ENCODE measurements around the gene NPPC. TPM values are rescaled to one million over a fixed set of nuclear protein-coding genes. Genes with fewer than 3 reads are reported as not detected.

Gene NPPC
- total RNA-seq, 1 donor from 2014 or later = not detected

- no peak for TF ChIP-seq CTCF (IDR thresholded peaks at IDR 0.05; ENCODE audit: insufficient read depth, low read length, severe bottlenecking)
- Histone ChIP-seq H3K4me3 (ENCODE audit: low read depth, low read length) (no peak overlapping the region), H3K36me3 (ENCODE audit: control insufficient read depth, insufficient read depth, low read length) (no peaks in the 10 kb centered on the region), H3K27me3 (ENCODE audit: control insufficient read depth, insufficient read depth, low read length) (peaks cover 3% of the 10 kb centered on the region)
- FAIRE-seq = no peak
- no peak for DNase-seq (ENCODE audit: low read depth)
Observed at GRCh38 chr2:231933916-231934401, 7.8 kb upstream of the NPPC start.

GRCh38 chr2:231932985-231933915 is 7.1 kb upstream of the NPPC start:
- Histone ChIP-seq H3K36me3 (ENCODE audit: control insufficient read depth, insufficient read depth, low read length) (no peaks in the 10 kb centered on the region), H3K4me3 (ENCODE audit: low read depth, low read length) (no peak overlapping the region), H3K27me3 (ENCODE audit: control insufficient read depth, insufficient read depth, low read length) (peaks cover 3% of the 10 kb centered on the region)
- DNase-seq (ENCODE audit: low read depth) (peak; percentile 10), FAIRE-seq (no peak)
- no peak for TF ChIP-seq CTCF (IDR thresholded peaks at IDR 0.05; ENCODE audit: insufficient read depth, low read length, severe bottlenecking)

- Histone ChIP-seq H3K27me3 (ENCODE audit: control insufficient read depth, insufficient read depth, low read length) (peaks cover 9% of the 10 kb centered on the region), H3K4me3 (ENCODE audit: low read depth, low read length) (no peak overlapping the region), H3K36me3 (ENCODE audit: control insufficient read depth, insufficient read depth, low read length) (no peaks in the 10 kb centered on the region)
- DNase-seq (ENCODE audit: low read depth) (no peak), FAIRE-seq (no peak)
- no peak for TF ChIP-seq CTCF (IDR thresholded peaks at IDR 0.05; ENCODE audit: insufficient read depth, low read length, severe bottlenecking)
Observed at GRCh38 chr2:231932711-231932970, 6.4 kb upstream of the NPPC start.

- Histone ChIP-seq H3K4me3 (ENCODE audit: low read depth, low read length) (no peak overlapping the region), H3K27me3 (ENCODE audit: control insufficient read depth, insufficient read depth, low read length) (peaks cover 18% of the 10 kb centered on the region), H3K36me3 (ENCODE audit: control insufficient read depth, insufficient read depth, low read length) (no peaks in the 10 kb centered on the region)
- no peak for DNase-seq (ENCODE audit: low read depth)
- no peak for TF ChIP-seq CTCF (IDR thresholded peaks at IDR 0.05; ENCODE audit: insufficient read depth, low read length, severe bottlenecking)
- FAIRE-seq = no peak
Observed at GRCh38 chr2:231931481-231931915, 5.3 kb upstream of the NPPC start.

- DNase-seq (ENCODE audit: low read depth) = no peak
- FAIRE-seq = peak; percentile 62
- H3K36me3 ChIP-seq (ENCODE audit: control insufficient read depth, insufficient read depth, low read length) = no peaks in the 10 kb centered on the region
- H3K4me3 ChIP-seq (ENCODE audit: low read depth, low read length) = no peak overlapping the region
- H3K27me3 ChIP-seq (ENCODE audit: control insufficient read depth, insufficient read depth, low read length) = peaks cover 19% of the 10 kb centered on the region
- TF ChIP-seq CTCF (IDR thresholded peaks at IDR 0.05; ENCODE audit: insufficient read depth, low read length, severe bottlenecking) = no peak
Observed at GRCh38 chr2:231930593-231931281, 4.5 kb upstream of the NPPC start.
